DOHH2 (cell line): ENCODE results near the gene DNER.

ENCODE experiments used
- H3F3A ChIP-seq: fragments of 200-600 bp; sonication (generic), shearing (Covaris generic); 2 replicates; pipeline ENCODE4 v1.6.0; 2016; ENCODE audit warnings: antibody characterized with exemption, mild to moderate bottlenecking; ENCODE audit not compliant: control insufficient read depth, insufficient read depth
- H3K27ac ChIP-seq: fragments of 200-600 bp; sonication (generic); 2 replicates; pipeline ENCODE4 v1.5.1; 2014; ENCODE audit warnings: low read depth, mild to moderate bottlenecking, low read length, moderate library complexity
- H3K27me3 ChIP-seq: fragments of 200-600 bp; sonication (generic); 2 replicates; pipeline ENCODE4 v1.6.1; 2014; ENCODE audit warnings: mild to moderate bottlenecking, low read length, mixed read lengths; ENCODE audit not compliant: control insufficient read depth
- H3K36me3 ChIP-seq: fragments of 200-600 bp; sonication (generic); 2 replicates; pipeline ENCODE4 v1.6.1; 2014; ENCODE audit warnings: mild to moderate bottlenecking, low read length, moderate library complexity, mixed read lengths; ENCODE audit not compliant: control insufficient read depth
- H3K4me1 ChIP-seq: fragments of 200-600 bp; sonication (generic); 2 replicates; pipeline ENCODE4 v1.6.1; 2014; ENCODE audit warnings: mild to moderate bottlenecking, low read length, mixed read lengths; ENCODE audit not compliant: control insufficient read depth
- H3K4me2 ChIP-seq: fragments of 200-600 bp; sonication (generic); 2 replicates; pipeline ENCODE4 v1.6.0; 2014; ENCODE audit warnings: mild to moderate bottlenecking, low read length, moderate library complexity
- H3K4me3 ChIP-seq: fragments of 200-600 bp; sonication (generic); 2 replicates; pipeline ENCODE4 v1.5.1; 2014; ENCODE audit warnings: mild to moderate bottlenecking, low read length, mixed read lengths
- H3K79me2 ChIP-seq: fragments of 200-600 bp; sonication (generic); 2 replicates; pipeline ENCODE4 v1.6.1; 2014; ENCODE audit warnings: mild to moderate bottlenecking, low read length, mixed read lengths; ENCODE audit not compliant: control insufficient read depth
- H3K9me2 ChIP-seq: fragments of 200-600 bp; sonication (generic); replicated peaks from 2 replicates; pipeline ENCODE4 v1.6.1; 2014; ENCODE audit warnings: mild to moderate bottlenecking, low read length, mixed read lengths; ENCODE audit not compliant: control insufficient read depth
- H3K9me3 ChIP-seq: fragments of 200-600 bp; sonication (generic); 2 replicates; pipeline ENCODE4 v1.6.1; 2014; ENCODE audit warnings: antibody characterized with exemption, low read length, mixed read lengths; ENCODE audit not compliant: control insufficient read depth, insufficient read depth
- H4K20me1 ChIP-seq: fragments of 200-600 bp; sonication (generic); 2 replicates; pipeline ENCODE4 v1.6.0; 2014; ENCODE audit warnings: low read depth, mild to moderate bottlenecking, antibody characterized with exemption, low read length, moderate library complexity; ENCODE audit not compliant: control insufficient read depth, insufficient read depth
- CTCF ChIP-seq: fragments of 200-600 bp; sonication (generic); IDR thresholded peaks from one replicate; pipeline ENCODE4 v1.5.1; 2014; ENCODE audit warnings: antibody characterized with exemption, mild to moderate bottlenecking, low read depth, low read length; ENCODE audit not compliant: poor library complexity, severe bottlenecking
- EZH2phosphoT487 ChIP-seq: fragments of 200-600 bp; sonication (generic); IDR thresholded peaks from 2 replicates; pipeline ENCODE4 v1.6.1; 2017; ENCODE audit warnings: borderline replicate concordance, mild to moderate bottlenecking, antibody characterized with exemption, low read length, moderate library complexity, mixed read lengths

DNER gene

GRCh38 chr2:229672021-229672420, 42.3 kb downstream of the DNER start:
- Histone ChIP-seq H3K4me2 (no peak overlapping the region), H3K27ac (no peak overlapping the region), H3K4me1 (no peaks in the 10 kb centered on the region), H4K20me1 (no peaks in the 10 kb centered on the region), H3K27me3 (peaks cover 2% of the 10 kb centered on the region), H3K4me3 (no peak overlapping the region), H3K9me2 (no peaks in the 10 kb centered on the region), H3K79me2 (no peaks in the 10 kb centered on the region), H3F3A (no peaks in the 10 kb centered on the region), H3K9me3 (no peaks in the 10 kb centered on the region), H3K36me3 (no peaks in the 10 kb centered on the region)
- no peak for TF ChIP-seq CTCF
- TF ChIP-seq EZH2phosphoT487: no peak

- Histone ChIP-seq H3F3A (no peaks in the 10 kb centered on the region), H3K4me3 (no peak overlapping the region), H4K20me1 (no peaks in the 10 kb centered on the region), H3K4me1 (no peaks in the 10 kb centered on the region), H3K4me2 (no peak overlapping the region), H3K27me3 (no peaks in the 10 kb centered on the region), H3K27ac (no peak overlapping the region), H3K36me3 (no peaks in the 10 kb centered on the region), H3K9me3 (no peaks in the 10 kb centered on the region), H3K79me2 (no peaks in the 10 kb centered on the region), H3K9me2 (no peaks in the 10 kb centered on the region)
- no peak for TF ChIP-seq EZH2phosphoT487
- no peak for TF ChIP-seq CTCF
Measured at GRCh38 chr2:229669841-229670240, 44.5 kb downstream of the DNER start.

GRCh38 chr2:229666811-229667210, 47.5 kb downstream of the DNER start:
- no peak overlapping the region for H3K4me3 ChIP-seq
- H3K27me3 ChIP-seq: no peaks in the 10 kb centered on the region
- no peaks in the 10 kb centered on the region for H3F3A ChIP-seq
- H3K4me2 ChIP-seq: no peak overlapping the region
- H4K20me1 ChIP-seq: no peaks in the 10 kb centered on the region
- TF ChIP-seq EZH2phosphoT487: no peak
- no peak for TF ChIP-seq CTCF
- H3K27ac ChIP-seq: no peak overlapping the region
- H3K79me2 ChIP-seq: no peaks in the 10 kb centered on the region
- H3K9me3 ChIP-seq: no peaks in the 10 kb centered on the region
- no peaks in the 10 kb centered on the region for H3K9me2 ChIP-seq
- H3K4me1 ChIP-seq: no peaks in the 10 kb centered on the region
- H3K36me3 ChIP-seq: no peaks in the 10 kb centered on the region

- H3K9me3 ChIP-seq: no peaks in the 10 kb centered on the region
- H3F3A ChIP-seq: no peaks in the 10 kb centered on the region
- no peaks in the 10 kb centered on the region for H4K20me1 ChIP-seq
- no peaks in the 10 kb centered on the region for H3K79me2 ChIP-seq
- no peaks in the 10 kb centered on the region for H3K27me3 ChIP-seq
- no peak overlapping the region for H3K4me2 ChIP-seq
- H3K27ac ChIP-seq: no peak overlapping the region
- no peaks in the 10 kb centered on the region for H3K9me2 ChIP-seq
- H3K4me1 ChIP-seq: peaks cover 4% of the 10 kb centered on the region; the same call in 1 of the 2 replicates
- TF ChIP-seq CTCF (no peak), EZH2phosphoT487 (no peak)
- no peaks in the 10 kb centered on the region for H3K36me3 ChIP-seq
- no peak overlapping the region for H3K4me3 ChIP-seq
Measured at GRCh38 chr2:229665158-229665557, 49.2 kb downstream of the DNER start.
